GM19328 (cell line): ENCODE results near the gene MORN3.

Source experiments
- ATAC-seq: cut with Tn5 transposase; IDR thresholded peaks from one replicate; pipeline ENCODE4 v1.9.1; 2021; ENCODE audit warnings: mild to moderate bottlenecking, moderate library complexity; ENCODE audit not compliant: unreplicated experiment

MORN3 gene

GRCh38 chr12:121610239-121611149, 59.0 kb downstream of the MORN3 start:
- ATAC-seq, result no peak

GRCh38 chr12:121608301-121608700, 61.2 kb downstream of the MORN3 start:
- no peak for ATAC-seq

- ATAC-seq, result no peak
Measured at GRCh38 chr12:121603581-121603980, 65.9 kb downstream of the MORN3 start.

- no peak for ATAC-seq
Measured at GRCh38 chr12:121602766-121603165, 66.7 kb downstream of the MORN3 start.

- no peak for ATAC-seq
Measured at GRCh38 chr12:121600702-121601336, 68.6 kb downstream of the MORN3 start.
